C4-2B (cell line): ENCODE measurements around the gene SPINDOC.
A peak's percentile ranks its signal among the peaks of the same experiment; 100 is the strongest.

Experiments
- H3K27ac ChIP-seq: fragments of 450-650 bp; 2 replicates; pipeline ENCODE4 v1.5.1; 2017
- ZFX ChIP-seq: fragments of 450-650 bp; IDR thresholded peaks from 2 replicates; pipeline ENCODE4 v1.6.1; 2017
- TF ChIP-seq, protein P1 (sequence below): fragments of 450-650 bp; conservative IDR thresholded peaks from 2 replicates; pipeline ENCODE4 v1.5.1; 2017; ENCODE audit warnings: mild to moderate bottlenecking

The SPINDOC gene

DNA sequence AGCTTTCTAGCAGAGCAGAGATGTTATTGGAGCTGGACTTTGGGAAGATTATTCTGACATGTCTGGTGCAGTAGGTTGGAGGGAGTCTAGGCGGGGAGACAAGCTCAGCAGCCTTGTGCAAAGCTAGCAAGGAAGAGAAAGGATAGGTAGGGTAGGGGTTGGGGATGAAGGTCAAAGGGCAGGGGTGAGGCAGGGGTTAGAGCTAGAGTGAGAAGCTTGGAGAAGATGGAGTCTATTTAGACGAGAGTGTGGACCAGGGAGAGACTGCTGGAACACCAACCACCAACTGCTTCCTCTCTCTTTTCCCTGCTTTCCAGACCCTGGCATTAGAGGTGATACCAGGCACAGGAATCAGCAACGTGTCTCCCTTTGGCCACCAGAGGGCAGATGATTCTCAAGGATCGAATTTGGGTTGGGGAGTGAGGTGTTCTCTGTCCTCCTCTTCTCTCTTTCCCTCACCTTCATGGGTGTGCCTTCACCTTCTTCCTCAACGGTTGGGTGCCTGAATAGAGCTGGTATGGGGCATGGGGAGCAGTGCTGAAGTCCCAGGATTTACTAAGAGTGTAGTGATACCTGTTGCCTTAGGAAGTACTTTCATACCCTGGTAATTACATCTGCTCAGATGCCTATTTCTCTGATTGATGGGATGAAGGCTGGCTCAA lies 23.9 kb downstream of the SPINDOC start:
- peak overlapping the region; percentile 93 for H3K27ac ChIP-seq
- TF ChIP-seq ZFX: no peak
- TF ChIP-seq, protein P1, sequence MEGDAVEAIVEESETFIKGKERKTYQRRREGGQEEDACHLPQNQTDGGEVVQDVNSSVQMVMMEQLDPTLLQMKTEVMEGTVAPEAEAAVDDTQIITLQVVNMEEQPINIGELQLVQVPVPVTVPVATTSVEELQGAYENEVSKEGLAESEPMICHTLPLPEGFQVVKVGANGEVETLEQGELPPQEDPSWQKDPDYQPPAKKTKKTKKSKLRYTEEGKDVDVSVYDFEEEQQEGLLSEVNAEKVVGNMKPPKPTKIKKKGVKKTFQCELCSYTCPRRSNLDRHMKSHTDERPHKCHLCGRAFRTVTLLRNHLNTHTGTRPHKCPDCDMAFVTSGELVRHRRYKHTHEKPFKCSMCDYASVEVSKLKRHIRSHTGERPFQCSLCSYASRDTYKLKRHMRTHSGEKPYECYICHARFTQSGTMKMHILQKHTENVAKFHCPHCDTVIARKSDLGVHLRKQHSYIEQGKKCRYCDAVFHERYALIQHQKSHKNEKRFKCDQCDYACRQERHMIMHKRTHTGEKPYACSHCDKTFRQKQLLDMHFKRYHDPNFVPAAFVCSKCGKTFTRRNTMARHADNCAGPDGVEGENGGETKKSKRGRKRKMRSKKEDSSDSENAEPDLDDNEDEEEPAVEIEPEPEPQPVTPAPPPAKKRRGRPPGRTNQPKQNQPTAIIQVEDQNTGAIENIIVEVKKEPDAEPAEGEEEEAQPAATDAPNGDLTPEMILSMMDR: peak; percentile 88

DNA sequence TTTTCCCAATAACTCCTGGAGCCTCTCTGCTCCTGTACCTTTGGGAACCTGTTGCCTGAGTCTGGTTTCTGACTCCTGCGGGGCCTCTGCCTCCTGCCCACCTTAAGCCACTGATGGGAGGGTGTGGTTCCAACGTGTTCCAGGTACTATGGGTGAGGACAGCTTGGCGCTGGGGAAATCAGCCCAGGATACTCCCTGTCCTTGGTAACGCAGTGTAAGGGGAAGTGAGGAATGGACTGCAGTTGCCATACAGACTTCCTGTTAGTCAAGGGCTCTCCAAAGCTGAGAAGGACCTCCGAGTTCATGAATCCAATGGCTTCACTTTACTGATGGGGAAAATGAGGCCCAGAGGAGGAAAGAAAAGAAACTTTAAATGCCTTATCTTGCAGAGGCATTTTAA lies 24.5 kb downstream of the SPINDOC start:
- TF ChIP-seq, protein P1: no peak
- TF ChIP-seq ZFX: no peak
- H3K27ac ChIP-seq: peak overlapping the region; percentile 93

DNA sequence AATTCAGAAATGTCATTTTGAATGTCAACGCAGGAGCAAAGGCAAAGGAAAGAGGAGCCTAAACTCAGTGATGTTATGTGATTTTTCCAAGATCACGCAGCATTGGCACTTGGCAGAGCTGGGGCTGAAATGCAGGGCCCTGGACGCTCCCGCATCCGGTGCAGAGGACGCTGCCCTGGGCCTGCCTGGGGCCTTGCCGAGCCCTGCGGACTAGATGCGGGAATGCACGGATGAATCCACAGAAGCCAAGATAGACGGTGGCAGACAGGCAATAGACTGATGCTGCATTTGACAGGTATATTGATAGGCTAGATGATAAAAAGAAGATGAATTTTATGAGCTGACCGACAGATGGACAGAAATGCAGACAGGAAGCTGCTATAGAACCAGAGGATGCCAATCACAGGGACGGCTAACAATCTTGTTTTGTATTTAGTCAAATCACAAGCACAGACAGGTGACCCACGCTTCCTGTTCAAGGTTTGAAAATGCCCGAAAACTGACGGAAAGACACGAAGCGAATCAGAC lies 25.0 kb downstream of the SPINDOC start:
- peak overlapping the region; percentile 93 for H3K27ac ChIP-seq
- TF ChIP-seq, protein P1: no peak
- no peak for TF ChIP-seq ZFX

DNA sequence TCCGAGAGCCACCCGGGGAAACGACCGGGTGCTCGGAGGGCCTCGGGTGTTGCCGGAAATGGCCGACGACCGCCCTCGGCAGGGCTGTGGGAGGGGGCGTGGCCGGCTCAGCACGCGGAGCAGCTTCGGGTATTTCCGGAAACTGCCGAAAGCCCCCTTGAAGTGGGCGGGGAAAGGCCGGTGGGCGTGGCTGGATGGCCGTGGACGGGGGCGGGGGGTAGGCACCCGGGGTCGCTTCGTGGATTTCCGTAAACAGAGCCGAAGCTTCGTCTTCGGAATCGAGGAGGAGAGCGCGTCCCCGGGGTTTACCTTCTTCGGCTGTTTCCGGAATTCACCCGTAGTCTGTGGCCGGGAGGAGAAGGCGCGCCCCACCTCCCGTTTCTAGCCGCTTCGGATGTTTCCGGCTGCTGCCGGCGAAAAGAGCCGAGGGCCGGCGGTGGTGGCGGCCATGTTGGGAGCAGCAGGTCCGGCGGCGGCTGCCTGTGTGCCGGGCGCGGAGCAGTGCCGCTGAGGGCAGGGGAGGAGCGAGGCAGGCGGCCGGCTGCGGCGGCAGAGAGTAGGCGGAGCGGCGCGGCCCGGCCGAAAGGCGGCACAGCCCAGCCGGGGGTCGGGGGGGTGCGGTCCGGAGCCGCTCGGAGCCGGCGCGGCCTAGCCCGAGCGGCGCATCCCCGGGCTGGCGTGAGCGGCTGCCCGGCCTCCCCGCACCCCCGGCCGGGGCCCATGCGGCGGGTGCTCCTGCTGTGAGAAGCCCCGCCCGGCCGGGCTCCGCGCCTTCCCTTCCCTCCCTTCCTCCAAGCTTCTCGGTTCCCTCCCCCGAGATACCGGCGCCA lies 25.6 kb downstream of the SPINDOC start, which contains the start of gene MARK2:
TSS of gene MARK2 (plus strand) at position 433 of the 830 bp plus-strand sequence. CDS start at position 830, 397 bp downstream.
- TF ChIP-seq ZFX: peak; percentile 100
- TF ChIP-seq, protein P1: no peak
- H3K27ac ChIP-seq: peak within 1 kb of the TSS; percentile 93

DNA sequence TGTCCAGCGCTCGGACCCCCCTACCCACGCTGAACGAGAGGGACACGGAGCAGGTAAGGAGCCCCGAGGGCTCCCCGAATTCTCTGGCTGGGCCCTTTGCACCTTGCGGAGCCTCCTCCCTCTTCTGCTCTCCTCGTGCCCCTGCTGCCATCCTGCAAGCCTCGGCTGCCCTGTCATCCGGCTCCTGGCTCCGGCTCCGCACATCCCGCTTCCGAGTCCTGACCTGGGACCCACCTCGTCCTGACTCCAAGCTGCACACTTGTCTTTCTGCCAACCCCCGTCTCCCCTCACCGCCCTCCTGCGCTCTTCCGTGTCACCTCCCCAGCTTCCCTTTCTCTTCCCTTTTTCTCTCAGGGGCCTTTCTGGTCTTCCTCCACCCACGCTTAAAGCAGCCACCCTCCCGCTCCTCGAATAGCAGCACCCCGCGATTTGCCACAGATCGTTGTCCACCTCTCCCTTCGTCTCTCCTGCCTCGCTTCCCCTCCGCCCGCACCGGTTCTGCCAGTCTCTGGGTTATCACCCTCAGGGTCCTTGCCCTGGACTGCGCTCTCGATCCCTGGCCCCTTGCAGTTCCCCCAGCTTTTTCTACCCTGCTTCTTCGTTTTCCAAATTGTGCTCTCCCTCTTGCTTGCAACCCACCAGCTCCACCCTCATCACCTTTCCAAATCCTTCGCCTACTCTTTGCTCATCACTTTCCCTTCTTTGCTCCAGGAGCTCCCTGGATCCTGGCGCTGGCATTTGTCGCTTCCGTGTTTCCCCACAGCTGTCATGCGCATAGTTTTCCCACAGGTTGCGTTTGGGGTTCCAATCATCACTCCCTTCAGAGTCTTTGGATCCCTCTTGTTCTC lies 26.5 kb downstream of the SPINDOC start:
- H3K27ac ChIP-seq: peak overlapping the region; percentile 93
- TF ChIP-seq ZFX: no peak; the same call in 1 of the 2 replicates
- TF ChIP-seq, protein P1: no peak

DNA sequence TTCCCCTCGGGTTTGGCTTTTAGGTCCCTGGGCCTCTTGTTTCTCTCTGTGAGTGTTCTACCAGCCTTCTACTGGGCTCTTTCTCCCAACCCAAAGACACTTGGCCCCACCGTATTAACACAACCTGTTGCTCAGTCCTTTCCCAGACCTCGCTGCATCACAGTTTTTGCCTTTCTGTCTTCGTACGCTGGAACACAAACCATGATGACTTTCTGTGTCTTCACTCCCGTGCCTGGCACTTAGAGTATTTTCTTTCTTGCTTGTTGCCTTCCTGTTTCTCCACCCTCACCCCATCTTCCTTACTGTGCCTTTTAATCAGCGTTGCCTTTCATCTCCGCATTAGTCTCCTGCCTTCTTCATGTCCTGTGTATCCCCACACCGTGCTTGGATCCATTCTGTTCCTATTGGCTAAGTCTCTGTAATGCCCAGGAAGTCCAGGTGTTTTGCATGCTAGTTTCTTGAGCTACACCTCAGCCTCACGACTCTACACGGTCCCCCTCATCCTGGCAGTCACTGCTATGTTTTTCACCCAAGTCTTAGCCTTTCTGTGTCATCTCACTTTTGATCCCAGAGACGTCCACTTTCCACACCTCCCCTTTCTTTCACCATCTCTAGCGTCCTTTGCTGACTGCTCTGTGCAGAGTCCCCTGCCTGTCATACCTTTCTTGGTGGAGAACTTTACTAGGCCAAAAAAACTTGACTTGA lies 27.3 kb downstream of the SPINDOC start:
- H3K27ac ChIP-seq: peak overlapping the region; percentile 93

More for the DNA sequence above, 27.3 kb downstream of the SPINDOC start:
- no peak for TF ChIP-seq ZFX
- TF ChIP-seq, protein P1: no peak
